Measurements from ENCODE around the gene IFIT1.

- TF ChIP-seq RAD21 (IDR thresholded peaks at IDR 0.05; ENCODE audit: low read depth): no peak
- peak; percentile 64 for TF ChIP-seq NFIC (IDR thresholded peaks at IDR 0.05)
- TF ChIP-seq EP300 (IDR thresholded peaks at IDR 0.05; ENCODE audit: borderline replicate concordance): no peak
- no peak for TF ChIP-seq CREB1 (IDR thresholded peaks at IDR 0.05; ENCODE audit: low read depth)
- TF ChIP-seq CEBPB (IDR thresholded peaks at IDR 0.05): no peak
- no peak for TF ChIP-seq TCF12 (IDR thresholded peaks at IDR 0.05; ENCODE audit: low read depth)
- TF ChIP-seq ZBTB7A (IDR thresholded peaks at IDR 0.05; ENCODE audit: low read depth): no peak
- TF ChIP-seq YY1 (IDR thresholded peaks at IDR 0.05; ENCODE audit: low read depth): no peak
- TF ChIP-seq MAX (IDR thresholded peaks at IDR 0.05): no peak
- no peak for TF ChIP-seq REST (IDR thresholded peaks at IDR 0.05; ENCODE audit: low read depth)
- TF ChIP-seq USF1 (IDR thresholded peaks at IDR 0.05): no peak
- TF ChIP-seq TAF1 (IDR thresholded peaks at IDR 0.05; ENCODE audit: low read depth): no peak
- TF ChIP-seq FOXM1 (IDR thresholded peaks at IDR 0.05; ENCODE audit: borderline replicate concordance, low read depth): no peak
Observed at GRCh38 chr10:89440226-89441009, 48.0 kb downstream of the IFIT1 start.
